Endodermal cell (in vitro differentiated cells): ENCODE data around the gene LRRC25. TPM values are rescaled to one million over a fixed set of nuclear protein-coding genes. Genes with fewer than 3 reads are reported as not detected.
A peak's percentile ranks its signal among the peaks of the same experiment; 100 is the strongest.

Experiments
- DNase-seq: peaks from one replicate; pipeline ENCODE4 v3.0.0-alpha.2; 2017
- H3K27ac ChIP-seq: 2 replicates; pipeline ENCODE4 v1.5.1; 2013; ENCODE audit warnings: mild to moderate bottlenecking, low read depth, low read length, moderate library complexity
- H3K27me3 ChIP-seq: 2 replicates; pipeline ENCODE4 v1.6.1; 2013; ENCODE audit warnings: mild to moderate bottlenecking, low read length, moderate library complexity; ENCODE audit not compliant: insufficient read depth, control insufficient read depth, poor library complexity, severe bottlenecking
- H3K36me3 ChIP-seq: 2 replicates; pipeline ENCODE4 v1.7.0; 2013; ENCODE audit warnings: mild to moderate bottlenecking, low read length, moderate library complexity; ENCODE audit not compliant: control insufficient read depth, insufficient read depth
- H3K4me1 ChIP-seq: one replicate; pipeline ENCODE4 v1.7.0; 2013; ENCODE audit warnings: low read length; ENCODE audit not compliant: control insufficient read depth, insufficient read depth
- H3K4me3 ChIP-seq: 2 replicates; pipeline ENCODE4 v1.5.1; 2013; ENCODE audit warnings: mild to moderate bottlenecking, low read length, moderate library complexity
- H3K9ac ChIP-seq: 2 replicates; pipeline ENCODE4 v1.6.1; 2013; ENCODE audit warnings: mild to moderate bottlenecking, low read length, moderate library complexity; ENCODE audit not compliant: poor library complexity, severe bottlenecking; ENCODE audit errors: extremely low read depth
- H3K9me3 ChIP-seq: 2 replicates; pipeline ENCODE4 v1.6.1; 2013; ENCODE audit warnings: mild to moderate bottlenecking, low read length, moderate library complexity; ENCODE audit not compliant: control insufficient read depth
- H3K27ac Mint-ChIP-seq: 2 replicates; pipeline ENCODE4 v1.8.0; 2020; ENCODE audit warnings: mixed read lengths
- H3K27me3 Mint-ChIP-seq: 2 replicates; pipeline ENCODE4 v1.8.0; 2021; ENCODE audit warnings: mild to moderate bottlenecking, mixed read lengths; ENCODE audit not compliant: insufficient read depth
- H3K36me3 Mint-ChIP-seq: 2 replicates; pipeline ENCODE4 v1.8.0; 2020; ENCODE audit warnings: low read depth, mixed read lengths
- H3K4me1 Mint-ChIP-seq: 2 replicates; pipeline ENCODE4 v1.8.0; 2020; ENCODE audit warnings: mixed read lengths
- H3K4me3 Mint-ChIP-seq: 2 replicates; pipeline ENCODE4 v1.8.0; 2020; ENCODE audit warnings: mild to moderate bottlenecking, moderate library complexity, mixed read lengths
- H3K9me3 Mint-ChIP-seq: 2 replicates; pipeline ENCODE4 v1.8.0; 2020; ENCODE audit warnings: mild to moderate bottlenecking, mixed read lengths
- CTCF ChIP-seq: fragments of 200-600 bp; sonication (generic); conservative IDR thresholded peaks from 2 replicates; pipeline ENCODE4 v1.5.0; 2021; ENCODE audit warnings: antibody characterized with exemption, mild to moderate bottlenecking
- WGBS, 2 experiments: methylation state at CpG; one replicate each; pipeline versions ENCODE4 v1.1.5 to v1.1.7; 2013; ENCODE audit warnings: missing lambda C conversion rate in 2 of 2, mixed read lengths in 1 of 2; ENCODE audit not compliant: insufficient coverage in 1 of 2, insufficient read length in 1 of 2; 5-methylcytosine and 5-hydroxymethylcytosine counted together
- total RNA-seq, 2 donors: library from RNA; stranded (reverse); fragmentation: NEBNext Ultra II Directional in 1 of 2; extraction: Animal tissue kit (Norgen Biotek cat#: 25700) in 1 of 2; gene quantifications; 2 replicates in 1 of 2; 3 replicates in 1 of 2; pipeline ENCODE4 v1.2.1, GENCODE V29; 2021

Gene LRRC25
- total RNA-seq, 2 donors from 2014 or later: not detected

- Histone ChIP-seq H3K4me3 (no peak overlapping the region), H3K27ac (no peak overlapping the region), H3K9ac (no peak overlapping the region), H3K36me3 (no peaks in the 10 kb centered on the region), H3K27me3 (peaks cover 10% of the 10 kb centered on the region), H3K4me1 (no peaks in the 10 kb centered on the region), H3K9me3 (no peaks in the 10 kb centered on the region)
- DNase-seq: no peak
- peaks cover 64% of the 10 kb centered on the region for H3K27me3 Mint-ChIP-seq
- H3K36me3 Mint-ChIP-seq: no peaks in the 10 kb centered on the region
- TF ChIP-seq CTCF: no peak
- WGBS, 2 experiments: 89 to 92% methylated on average over 9 to 11 of the region's 12 CpGs
- H3K4me1 Mint-ChIP-seq: peaks cover 10% of the 10 kb centered on the region
- no peak overlapping the region for H3K27ac Mint-ChIP-seq
- H3K9me3 Mint-ChIP-seq: no peaks in the 10 kb centered on the region
- H3K4me3 Mint-ChIP-seq: no peak overlapping the region
Measured at GRCh38 chr19:18421371-18421959, 24.0 kb upstream of the LRRC25 start.

- no peak overlapping the region for H3K27ac Mint-ChIP-seq
- peaks cover 68% of the 10 kb centered on the region for H3K27me3 Mint-ChIP-seq
- H3K27me3 ChIP-seq: peaks cover 10% of the 10 kb centered on the region
- H3K9me3 Mint-ChIP-seq: no peaks in the 10 kb centered on the region
- no peak overlapping the region for H3K27ac ChIP-seq
- H3K36me3 Mint-ChIP-seq: no peaks in the 10 kb centered on the region
- no peaks in the 10 kb centered on the region for H3K4me1 ChIP-seq
- H3K4me3 Mint-ChIP-seq: peak overlapping the region; percentile 61
- no peak for TF ChIP-seq CTCF
- H3K36me3 ChIP-seq: no peaks in the 10 kb centered on the region
- H3K4me3 ChIP-seq: no peak overlapping the region
- no peak overlapping the region for H3K9ac ChIP-seq
- H3K4me1 Mint-ChIP-seq: peaks cover 12% of the 10 kb centered on the region
- no peak for DNase-seq
- no peaks in the 10 kb centered on the region for H3K9me3 ChIP-seq
- 67 to 71% methylated on average over 1 to 2 of the region's 2 CpGs for WGBS, 2 experiments
Measured at GRCh38 chr19:18420930-18421329, 23.5 kb upstream of the LRRC25 start.

GRCh38 chr19:18419699-18420460, 22.5 kb upstream of the LRRC25 start:
- peak; percentile 67 for DNase-seq
- H3K9me3 Mint-ChIP-seq: no peaks in the 10 kb centered on the region
- Histone ChIP-seq H3K36me3 (no peaks in the 10 kb centered on the region), H3K4me1 (no peaks in the 10 kb centered on the region), H3K9ac (peak overlapping the region; percentile 53), H3K4me3 (peak overlapping the region; percentile 77), H3K27ac (peak overlapping the region; percentile 24), H3K9me3 (no peaks in the 10 kb centered on the region), H3K27me3 (peaks cover 10% of the 10 kb centered on the region)
- WGBS, 2 experiments: 4 to 6% methylated on average over 28 to 97 of the region's 97 CpGs
- peak overlapping the region; percentile 61 for H3K4me3 Mint-ChIP-seq
- H3K36me3 Mint-ChIP-seq: no peaks in the 10 kb centered on the region
- H3K27me3 Mint-ChIP-seq: peaks cover 70% of the 10 kb centered on the region
- peaks cover 10% of the 10 kb centered on the region for H3K4me1 Mint-ChIP-seq
- H3K27ac Mint-ChIP-seq: no peak overlapping the region
- no peak for TF ChIP-seq CTCF
